ENCODE measurements around the gene CHAC2. TPM values are rescaled to one million over a fixed set of nuclear protein-coding genes. Genes with fewer than 3 reads are reported as not detected.
"Not testable (repeated sequence)": the region's sequence is repeated elsewhere in the genome, so short reads cannot be mapped to it uniquely, and the experiment has no call there.

CHAC2 gene
- total RNA-seq, 1 experiment from 2014 or later = 8.8 TPM

GRCh38 chr2:53819634-53820033, 52.0 kb downstream of the CHAC2 start:
- DNase-seq = no peak
- Mint-ChIP-seq H3K4me1 (ENCODE audit: low read depth, unreplicated experiment) (no peaks in the 10 kb centered on the region), H3K9me3 (ENCODE audit: low read depth, unreplicated experiment) (no peaks in the 10 kb centered on the region), H3K27ac (ENCODE audit: unreplicated experiment) (no peak overlapping the region), H3K27me3 (ENCODE audit: unreplicated experiment) (no peaks in the 10 kb centered on the region), H3K36me3 (ENCODE audit: insufficient read depth, unreplicated experiment) (peaks cover 20% of the 10 kb centered on the region), H3K4me3 (ENCODE audit: low read depth, unreplicated experiment) (no peak overlapping the region)
- intact Hi-C loops (cut with micrococcal nuclease; ENCODE audit: unreplicated experiment) = no loop called here
- TF ChIP-seq CTCF (IDR thresholded peaks at IDR 0.05; ENCODE audit: unreplicated experiment) = no peak
- CTCF ChIA-PET = interaction anchor here (0.6 to 0.7 kb wide), 2 partner anchors 52 to 342 kb away, joined by 4 read pairs; no protein-coding TSS in a partner anchor
- BruUV-seq (replicated peaks) = no TSS peak

- H3K9me3 Mint-ChIP-seq (ENCODE audit: low read depth, unreplicated experiment) = no peaks in the 10 kb centered on the region
- no TSS peak for BruUV-seq (replicated peaks)
- CTCF ChIA-PET = interaction anchor here (0.5 to 0.7 kb wide), 2 partner anchors 342 to 508 kb away, joined by 4 read pairs; no protein-coding TSS in a partner anchor
- intact Hi-C loops (cut with micrococcal nuclease; ENCODE audit: unreplicated experiment) = no loop called here
- H3K27ac Mint-ChIP-seq (ENCODE audit: unreplicated experiment) = no peak overlapping the region
- TF ChIP-seq CTCF (IDR thresholded peaks at IDR 0.05; ENCODE audit: unreplicated experiment) = no peak
- DNase-seq = no peak
- H3K27me3 Mint-ChIP-seq (ENCODE audit: unreplicated experiment) = no peaks in the 10 kb centered on the region
- H3K36me3 Mint-ChIP-seq (ENCODE audit: insufficient read depth, unreplicated experiment) = peaks cover 18% of the 10 kb centered on the region
- H3K4me3 Mint-ChIP-seq (ENCODE audit: low read depth, unreplicated experiment) = no peak overlapping the region
- no peaks in the 10 kb centered on the region for H3K4me1 Mint-ChIP-seq (ENCODE audit: low read depth, unreplicated experiment)
Measured at GRCh38 chr2:53820048-53820447, 52.4 kb downstream of the CHAC2 start.

- intact Hi-C loops (cut with micrococcal nuclease; ENCODE audit: unreplicated experiment) = no loop called here
- Mint-ChIP-seq H3K27me3 (ENCODE audit: unreplicated experiment) (no peaks in the 10 kb centered on the region), H3K27ac (ENCODE audit: unreplicated experiment) (no peak overlapping the region), H3K4me1 (ENCODE audit: low read depth, unreplicated experiment) (no peaks in the 10 kb centered on the region), H3K9me3 (ENCODE audit: low read depth, unreplicated experiment) (no peaks in the 10 kb centered on the region), H3K36me3 (ENCODE audit: insufficient read depth, unreplicated experiment) (peaks cover 12% of the 10 kb centered on the region), H3K4me3 (ENCODE audit: low read depth, unreplicated experiment) (no peak overlapping the region)
- TF ChIP-seq CTCF (IDR thresholded peaks at IDR 0.05; ENCODE audit: unreplicated experiment) = no peak
- BruUV-seq (replicated peaks) = no TSS peak
- no peak for DNase-seq
- CTCF ChIA-PET = interaction anchor here (0.5 to 0.7 kb wide), 2 partner anchors 31 to 509 kb away, joined by 3 to 4 read pairs; no protein-coding TSS in a partner anchor
Measured at GRCh38 chr2:53820711-53821110, 53.1 kb downstream of the CHAC2 start.

GRCh38 chr2:53821810-53822209, 54.2 kb downstream of the CHAC2 start:
- intact Hi-C loops (cut with micrococcal nuclease; ENCODE audit: unreplicated experiment) = no loop called here
- Mint-ChIP-seq H3K4me3 (ENCODE audit: low read depth, unreplicated experiment) (no peak overlapping the region), H3K27me3 (ENCODE audit: unreplicated experiment) (no peaks in the 10 kb centered on the region), H3K9me3 (ENCODE audit: low read depth, unreplicated experiment) (no peaks in the 10 kb centered on the region), H3K4me1 (ENCODE audit: low read depth, unreplicated experiment) (no peaks in the 10 kb centered on the region), H3K36me3 (ENCODE audit: insufficient read depth, unreplicated experiment) (peaks cover 7% of the 10 kb centered on the region), H3K27ac (ENCODE audit: unreplicated experiment) (no peak overlapping the region)
- no peak for DNase-seq
- TF ChIP-seq CTCF (IDR thresholded peaks at IDR 0.05; ENCODE audit: unreplicated experiment) = no peak
- BruUV-seq (replicated peaks) = no TSS peak
- CTCF ChIA-PET = no interaction called here

- BruUV-seq (replicated peaks); H3K36me3 Mint-ChIP-seq (ENCODE audit: insufficient read depth, unreplicated experiment); H3K27me3 Mint-ChIP-seq (ENCODE audit: unreplicated experiment); H3K4me1 Mint-ChIP-seq (ENCODE audit: low read depth, unreplicated experiment); intact Hi-C loops (cut with micrococcal nuclease; ENCODE audit: unreplicated experiment); DNase-seq; CTCF ChIA-PET; H3K4me3 Mint-ChIP-seq (ENCODE audit: low read depth, unreplicated experiment); H3K27ac Mint-ChIP-seq (ENCODE audit: unreplicated experiment); H3K9me3 Mint-ChIP-seq (ENCODE audit: low read depth, unreplicated experiment): not testable (repeated sequence)
Measured at GRCh38 chr2:53823639-53824038, 56.0 kb downstream of the CHAC2 start.

Other genes with a start within 250 kb of the CHAC2 start
- 14.2 and 15.8 TPM in 2 replicates for gene ASB3, start 19.1 kb downstream of the CHAC2 start, total RNA-seq (2022)
- gene ERLEC1, start 19.2 kb downstream of the CHAC2 start, total RNA-seq (2022) = 49.0 and 51.9 TPM in 2 replicates
- gene GPR75, start 92.2 kb downstream of the CHAC2 start, total RNA-seq (2022) = 5.4 and 7.5 TPM in 2 replicates
- 53.7 and 58.4 TPM in 2 replicates for gene PSME4, start 203.2 kb downstream of the CHAC2 start, total RNA-seq (2022)